ENCODE results near the gene FGFBP1.

FGFBP1 gene

GRCh38 chr4:15938640-15939039 lies at the start of gene FGFBP1:
Gene FGFBP1 (minus strand): TSS chr4:15938740. CDS start chr4:15936632, 2,108 bp downstream.
- TF ChIP-seq CTCF (IDR thresholded peaks at IDR 0.05), result no peak
- Histone ChIP-seq H2AFZ (no peak within 1 kb of the TSS), H3K9me3 (ENCODE audit: control insufficient read depth, low read length) (no peaks in the 10 kb centered on the region), H3K4me2 (ENCODE audit: low read length) (no peak within 1 kb of the TSS), H3K4me3 (ENCODE audit: low read depth, low read length) (no peak within 1 kb of the TSS), H3K27me3 (ENCODE audit: control insufficient read depth, insufficient read depth, low read length) (no peaks in the 10 kb centered on the region), H3K27ac (no peak within 1 kb of the TSS), H3K9ac (no peak within 1 kb of the TSS), H3K36me3 (ENCODE audit: control insufficient read depth, insufficient read depth, low read length) (no peaks in the 10 kb centered on the region), H3K79me2 (no peaks in the 10 kb centered on the region), H3K4me1 (no peaks in the 10 kb centered on the region)

GRCh38 chr4:15988222-15988621 lies 49.7 kb upstream of the FGFBP1 start:
- H3K27me3 ChIP-seq (ENCODE audit: control insufficient read depth, insufficient read depth, low read length), result no peaks in the 10 kb centered on the region
- no peaks in the 10 kb centered on the region for H3K36me3 ChIP-seq (ENCODE audit: control insufficient read depth, insufficient read depth, low read length)
- no peak overlapping the region for H3K9ac ChIP-seq
- no peaks in the 10 kb centered on the region for H3K79me2 ChIP-seq
- no peaks in the 10 kb centered on the region for H3K9me3 ChIP-seq (ENCODE audit: control insufficient read depth, low read length)
- no peak overlapping the region for H2AFZ ChIP-seq
- H3K4me3 ChIP-seq (ENCODE audit: low read depth, low read length), result no peak overlapping the region
- TF ChIP-seq CTCF (IDR thresholded peaks at IDR 0.05), result no peak
- peaks cover 5% of the 10 kb centered on the region for H3K4me1 ChIP-seq
- H3K27ac ChIP-seq, result no peak overlapping the region
- no peak overlapping the region for H3K4me2 ChIP-seq (ENCODE audit: low read length)

GRCh38 chr4:15986907-15987306 lies 48.4 kb upstream of the FGFBP1 start:
- no peak overlapping the region for H3K27ac ChIP-seq
- no peak overlapping the region for H2AFZ ChIP-seq
- no peaks in the 10 kb centered on the region for H3K79me2 ChIP-seq
- no peaks in the 10 kb centered on the region for H3K36me3 ChIP-seq (ENCODE audit: control insufficient read depth, insufficient read depth, low read length)
- peaks cover 5% of the 10 kb centered on the region for H3K4me1 ChIP-seq
- H3K4me2 ChIP-seq (ENCODE audit: low read length), result no peak overlapping the region
- no peak for TF ChIP-seq CTCF (IDR thresholded peaks at IDR 0.05)
- no peaks in the 10 kb centered on the region for H3K27me3 ChIP-seq (ENCODE audit: control insufficient read depth, insufficient read depth, low read length)
- no peak overlapping the region for H3K4me3 ChIP-seq (ENCODE audit: low read depth, low read length)
- no peaks in the 10 kb centered on the region for H3K9me3 ChIP-seq (ENCODE audit: control insufficient read depth, low read length)
- no peak overlapping the region for H3K9ac ChIP-seq

GRCh38 chr4:15983610-15984009 lies 45.1 kb upstream of the FGFBP1 start:
- no peaks in the 10 kb centered on the region for H3K36me3 ChIP-seq (ENCODE audit: control insufficient read depth, insufficient read depth, low read length)

More at GRCh38 chr4:15983610-15984009, 45.1 kb upstream of the FGFBP1 start:
- Histone ChIP-seq H3K79me2 (no peaks in the 10 kb centered on the region), H3K4me2 (ENCODE audit: low read length) (no peak overlapping the region), H3K27me3 (ENCODE audit: control insufficient read depth, insufficient read depth, low read length) (no peaks in the 10 kb centered on the region), H2AFZ (no peak overlapping the region), H3K4me3 (ENCODE audit: low read depth, low read length) (no peak overlapping the region), H3K9me3 (ENCODE audit: control insufficient read depth, low read length) (no peaks in the 10 kb centered on the region), H3K9ac (no peak overlapping the region), H3K27ac (no peak overlapping the region), H3K4me1 (no peaks in the 10 kb centered on the region)
- no peak for TF ChIP-seq CTCF (IDR thresholded peaks at IDR 0.05)
